Measurements from ENCODE around the gene CTU2.

Gene CTU2

GRCh38 chr16:88713568-88714419, 7.5 kb downstream of the CTU2 start:
- no peak for DNase-seq (ENCODE audit: low read depth in 1 of 2, low spot score in 1 of 2)

GRCh38 chr16:88714420-88715302, 8.4 kb downstream of the CTU2 start:
- no peak for DNase-seq (ENCODE audit: low read depth in 1 of 2, low spot score in 1 of 2)

GRCh38 chr16:88715312-88716190, 9.2 kb downstream of the CTU2 start:
- DNase-seq (ENCODE audit: low read depth in 1 of 2, low spot score in 1 of 2): no peak

DNA sequence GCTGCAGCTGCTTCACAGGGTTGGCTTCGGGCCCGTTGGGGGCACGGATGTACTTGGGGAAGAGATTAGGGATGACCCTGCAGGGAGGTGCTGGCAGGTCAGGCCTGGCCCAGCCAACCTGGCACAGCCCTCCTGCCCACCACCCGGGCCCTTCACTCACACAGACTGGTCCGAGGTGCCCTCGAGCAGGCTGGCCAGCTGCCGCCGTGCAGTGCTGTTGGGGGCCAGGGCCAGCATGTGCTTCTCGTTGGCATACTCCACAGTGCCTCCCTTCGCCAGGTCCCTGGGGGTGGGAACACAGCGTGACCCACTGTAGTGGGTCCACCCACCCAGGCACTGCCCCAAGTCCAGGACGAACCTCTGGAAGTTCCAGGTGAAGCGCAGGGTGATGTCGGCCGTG, 9.9 kb downstream of the CTU2 start:
- no peak for DNase-seq (ENCODE audit: low read depth in 1 of 2, low spot score in 1 of 2)

GRCh38 chr16:88716601-88717001, 10.3 kb downstream of the CTU2 start:
- no peak for DNase-seq (ENCODE audit: low read depth in 1 of 2, low spot score in 1 of 2)

DNA sequence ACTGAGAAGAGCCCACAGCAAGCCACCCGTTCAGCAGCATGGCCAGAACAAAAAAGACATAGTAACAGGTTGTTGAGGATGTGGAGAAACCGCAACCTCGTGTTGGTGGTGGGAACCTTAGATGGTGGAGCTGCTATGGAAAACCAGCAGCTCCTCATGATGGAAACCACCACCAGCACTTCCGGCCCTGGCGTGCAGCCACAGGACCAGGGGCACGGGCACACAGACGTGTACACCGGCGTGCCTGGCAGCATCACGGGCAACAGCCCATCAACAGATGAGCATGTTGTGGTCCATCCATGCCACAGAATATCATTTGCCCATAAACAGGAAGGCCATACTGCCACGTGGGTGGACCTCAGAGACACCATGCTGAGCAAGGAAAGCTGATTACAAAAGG, 11.9 kb downstream of the CTU2 start:
- no peak for DNase-seq (ENCODE audit: low read depth in 1 of 2, low spot score in 1 of 2)

DNA sequence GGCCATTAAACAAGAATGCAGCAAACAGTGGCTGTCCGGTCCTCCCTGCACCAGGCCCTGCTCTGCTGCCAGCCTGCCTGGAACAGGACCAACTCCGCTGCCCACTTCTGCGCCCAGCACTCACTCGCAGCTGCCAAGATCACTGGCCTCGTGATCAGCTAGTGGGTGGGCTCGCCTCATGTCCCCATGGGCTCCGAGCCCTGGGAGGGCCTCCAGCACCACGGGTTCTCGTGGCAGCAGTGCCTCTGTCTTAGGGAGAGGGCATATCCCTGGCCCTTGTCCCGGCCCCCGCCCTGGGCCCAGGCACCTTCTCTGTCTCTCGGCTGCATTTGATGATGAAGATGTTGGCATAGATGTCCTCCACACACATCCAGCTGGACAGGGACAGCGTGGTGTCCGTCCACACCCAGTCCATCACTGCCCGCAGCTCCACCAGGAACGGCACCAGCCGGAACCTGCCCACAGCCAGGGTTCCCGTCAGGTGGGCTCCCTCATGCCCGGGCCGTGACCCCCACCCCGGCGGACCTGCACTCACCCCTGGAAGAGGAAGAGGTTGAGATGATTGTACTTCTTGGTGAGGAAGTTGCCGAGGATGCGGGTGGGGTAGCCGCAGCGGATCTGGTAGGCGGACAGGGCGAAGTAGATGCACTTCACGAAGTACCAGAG, 13.1 kb downstream of the CTU2 start:
- no peak for DNase-seq (ENCODE audit: low read depth in 1 of 2, low spot score in 1 of 2)

DNA sequence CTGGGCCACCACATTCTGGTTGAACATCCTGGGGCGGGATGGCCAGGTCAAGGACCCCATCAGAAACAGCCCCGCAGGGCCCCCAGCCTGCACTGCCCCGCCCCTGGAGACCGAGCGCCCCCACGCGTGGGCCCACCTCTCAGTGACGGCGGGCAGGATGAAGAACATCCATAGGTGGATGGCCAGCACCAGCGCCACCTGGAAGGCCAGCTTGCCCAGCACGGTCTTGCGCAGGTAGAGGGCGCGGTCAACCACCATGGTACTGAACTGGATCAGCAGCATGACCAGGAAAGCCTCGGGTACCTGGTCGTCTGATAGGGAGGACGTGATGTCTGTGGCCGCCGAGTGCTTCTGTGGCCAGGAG, 13.6 kb downstream of the CTU2 start:
- no peak for DNase-seq (ENCODE audit: low read depth in 1 of 2, low spot score in 1 of 2)

GRCh38 chr16:88720396-88720970, 14.2 kb downstream of the CTU2 start:
- DNase-seq (ENCODE audit: low read depth in 1 of 2, low spot score in 1 of 2): no peak

- DNase-seq (ENCODE audit: low read depth in 1 of 2, low spot score in 1 of 2): no peak
These were observed 14.9 kb downstream of the CTU2 start for GRCh38 chr16:88721236-88721635.

DNA sequence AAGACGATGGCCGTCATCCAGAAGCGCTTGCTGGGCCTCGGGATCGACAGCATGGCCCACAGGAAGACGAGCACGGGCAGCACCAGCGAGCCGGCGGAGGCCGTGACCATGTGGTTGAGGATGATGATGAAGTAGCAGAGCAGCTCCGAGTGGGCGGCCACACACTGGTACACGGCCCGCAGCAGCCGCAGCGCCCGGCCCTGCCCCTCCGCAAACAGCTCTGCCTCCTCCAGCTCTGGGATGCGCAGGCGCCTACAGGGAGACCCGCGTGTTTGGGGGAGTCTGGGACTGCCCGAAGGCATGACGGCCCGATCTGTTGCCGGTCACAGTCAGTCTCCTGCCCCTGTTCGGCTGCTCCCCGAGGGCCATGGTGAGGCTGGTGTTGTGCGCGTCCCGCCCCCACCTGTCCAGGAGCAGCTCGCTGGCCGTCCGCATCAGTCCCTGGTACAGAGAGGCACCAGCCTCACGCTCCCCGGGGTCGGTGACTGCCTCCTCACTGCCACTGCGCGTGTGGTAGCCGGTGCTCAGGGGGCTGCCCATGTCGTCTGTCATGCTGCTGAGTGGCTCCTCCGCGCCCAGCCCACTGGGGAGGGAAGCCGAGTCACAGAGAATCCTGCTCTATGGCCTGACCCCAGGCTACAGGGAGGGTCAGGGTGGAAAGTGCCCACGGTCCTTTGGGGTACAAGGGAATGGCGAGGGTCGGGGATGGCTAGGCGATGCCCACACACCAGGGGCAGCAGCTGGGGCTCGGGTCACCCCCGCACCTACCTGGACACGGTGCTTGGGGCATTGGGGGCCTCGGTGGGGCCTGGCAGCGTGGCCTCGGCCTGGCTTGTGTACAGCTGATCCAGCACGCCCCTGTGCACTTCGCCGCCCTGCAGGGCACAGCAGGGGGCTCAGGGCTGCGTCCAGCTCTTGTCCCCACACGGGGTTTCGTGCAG, 15.8 kb downstream of the CTU2 start:
- no peak for DNase-seq (ENCODE audit: low read depth in 1 of 2, low spot score in 1 of 2)

- no peak for DNase-seq (ENCODE audit: low read depth in 1 of 2, low spot score in 1 of 2)
These were observed 16.6 kb downstream of the CTU2 start for GRCh38 chr16:88722784-88723506.

DNA sequence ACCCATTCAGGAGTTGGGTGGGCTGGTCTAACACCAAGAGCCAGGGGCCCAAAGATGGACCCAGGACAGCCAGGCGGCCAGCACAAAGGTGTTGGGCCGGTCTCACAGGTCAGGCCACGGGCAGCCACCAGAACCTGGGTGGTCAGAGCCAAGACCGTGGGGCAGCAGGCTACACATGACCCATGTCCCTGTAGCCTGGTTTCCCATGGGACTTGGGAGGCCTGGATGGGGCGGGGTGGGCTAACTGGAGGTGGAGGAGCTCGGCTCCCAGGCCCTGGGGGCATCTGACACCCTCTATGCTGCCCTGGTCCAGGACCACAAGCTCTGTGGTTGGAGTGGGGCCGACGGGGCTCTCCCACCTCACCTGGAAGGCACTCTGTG, 17.2 kb downstream of the CTU2 start:
- DNase-seq (ENCODE audit: low read depth in 1 of 2, low spot score in 1 of 2): no peak

DNA sequence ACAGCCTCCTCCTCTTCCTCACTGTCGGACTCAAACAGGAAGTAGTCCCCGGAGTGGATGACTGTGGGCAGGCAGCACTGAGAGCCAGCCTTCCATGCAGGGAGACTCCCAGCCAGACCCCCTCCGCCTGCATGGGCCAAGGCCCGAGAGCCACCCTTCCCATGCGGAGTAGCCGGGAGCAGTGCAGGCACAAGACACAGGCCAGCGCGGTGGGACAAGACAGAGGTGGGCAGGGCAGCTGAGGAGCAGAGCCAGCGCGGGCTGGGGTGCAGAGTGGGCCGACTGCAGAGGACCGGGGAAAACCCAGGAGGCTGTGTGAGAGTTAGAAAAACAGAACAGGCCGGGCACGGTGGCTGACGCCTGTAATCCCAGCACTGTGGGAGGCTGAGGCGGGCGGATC, 17.6 kb downstream of the CTU2 start:
- no peak for DNase-seq (ENCODE audit: low read depth in 1 of 2, low spot score in 1 of 2)

DNA sequence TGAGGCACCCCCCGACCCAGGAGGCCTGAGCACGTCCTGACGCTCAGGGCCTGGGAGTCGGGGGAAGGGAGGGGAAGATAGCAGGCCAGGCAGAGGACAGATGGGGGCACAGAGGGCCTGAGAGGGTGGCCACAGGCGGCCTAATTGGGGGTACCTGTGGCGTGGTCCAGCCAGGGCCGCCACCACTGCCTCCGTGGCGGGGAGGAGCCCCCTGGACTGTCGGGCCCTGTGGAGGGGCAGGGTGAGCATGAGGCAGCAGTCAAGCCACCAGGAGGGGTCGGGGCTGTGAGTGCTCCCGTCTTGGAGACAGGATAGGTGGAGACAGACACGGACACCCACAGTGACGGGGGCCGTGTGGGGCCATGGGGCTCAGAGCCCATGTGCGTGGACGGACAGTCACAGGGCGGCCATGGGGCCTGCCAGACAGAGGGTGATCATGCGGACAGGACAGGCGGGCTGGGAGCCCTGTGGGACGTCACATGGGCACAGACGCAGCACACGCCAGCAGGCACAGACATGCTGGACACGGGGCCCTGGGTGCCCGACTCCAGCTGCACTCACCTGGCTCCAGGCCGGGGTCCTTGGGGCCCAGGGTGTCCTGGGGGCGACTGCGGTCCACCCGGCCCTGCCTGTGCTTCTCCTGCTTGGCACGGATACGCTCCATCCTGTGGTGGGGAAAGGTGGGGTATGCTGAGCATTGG, 18.7 kb downstream of the CTU2 start:
- no peak for DNase-seq (ENCODE audit: low read depth in 1 of 2, low spot score in 1 of 2)

- DNase-seq (ENCODE audit: low read depth in 1 of 2, low spot score in 1 of 2): no peak
These were observed 19.5 kb downstream of the CTU2 start for GRCh38 chr16:88725609-88726407.

DNA sequence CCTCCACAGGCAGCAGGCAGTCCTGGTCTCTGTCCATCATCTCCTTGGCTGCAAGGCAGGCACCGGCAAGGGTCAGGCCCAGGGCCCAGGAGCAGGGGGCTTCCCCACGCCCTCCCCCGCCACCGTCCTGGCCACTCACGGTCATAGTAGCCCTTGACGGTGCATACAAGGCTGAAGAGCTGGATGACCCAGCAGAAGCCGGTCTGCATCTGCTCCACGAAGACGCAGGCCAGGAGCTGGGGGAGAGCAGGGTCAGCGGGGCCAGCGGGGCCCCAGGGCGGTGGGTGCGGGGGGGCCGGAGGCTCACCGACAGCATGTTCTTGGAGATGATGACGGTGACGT, 20.1 kb downstream of the CTU2 start:
- no peak for DNase-seq (ENCODE audit: low read depth in 1 of 2, low spot score in 1 of 2)
